Gastroesophageal sphincter (tissue), 4 donors: Measurements from ENCODE around the gene NAA25. TPM values are rescaled to one million over a fixed set of nuclear protein-coding genes. Genes with fewer than 3 reads are reported as not detected.
"Not testable (repeated sequence)": the region's sequence is repeated elsewhere in the genome, so short reads cannot be mapped to it uniquely, and the experiment has no call there.

ENCODE experiments used
- ATAC-seq: fragments of 150-250 bp; one replicate; pipeline ENCODE4 v1.9.1; 2016; ENCODE audit warnings: mild to moderate bottlenecking, moderate library complexity
- H3K27ac ChIP-seq, 4 donors: fragments of 200-600 bp; sonication (generic) in 3 of 4; 1 replicate in 3 of 4; 2 replicates in 1 of 4; pipeline ENCODE4 v1.5.1; 2016 to 2019
- H3K27me3 ChIP-seq: fragments of 200-600 bp; sonication (generic); one replicate; pipeline ENCODE4 v1.5.1; 2019
- H3K36me3 ChIP-seq, 2 donors: fragments of 200-600 bp; sonication (generic); one replicate each; pipeline ENCODE4 v1.5.1; 2019; ENCODE audit warnings: control low read depth in 1 of 2
- H3K4me1 ChIP-seq, 3 donors: fragments of 200-600 bp; sonication (generic); 1 replicate in 2 of 3; 2 replicates in 1 of 3; pipeline ENCODE4 v1.5.1; 2016 to 2019; ENCODE audit warnings: control low read depth in 2 of 3
- H3K4me3 ChIP-seq, 2 donors: fragments of 200-600 bp; sonication (generic); one replicate each; pipeline ENCODE4 v1.5.1; 2019; ENCODE audit warnings: mild to moderate bottlenecking in 1 of 2, moderate library complexity in 1 of 2
- H3K9me3 ChIP-seq, 3 donors: fragments of 200-600 bp; sonication (generic); one replicate each; pipeline ENCODE4 v1.5.1; 2017 to 2019; ENCODE audit warnings: control low read depth in 2 of 3
- CTCF ChIP-seq, 4 experiments: fragments of 200-600 bp in 2 of 4; fragments of 450-650 bp in 2 of 4; sonication (generic) in 1 of 4; IDR thresholded peaks; one replicate each; pipeline ENCODE4 v1.5.1; 2017 to 2019; ENCODE audit warnings: antibody characterized with exemption in 4 of 4, mild to moderate bottlenecking in 2 of 4, moderate library complexity in 2 of 4
- EP300 ChIP-seq: sonication (generic); formaldehyde crosslinking; IDR thresholded peaks from one replicate; pipeline ENCODE4 v1.6.1; 2017; ENCODE audit warnings: antibody characterized with exemption, mild to moderate bottlenecking
- POLR2A ChIP-seq, 2 donors: fragments of 450-650 bp; IDR thresholded peaks; one replicate each; pipeline ENCODE4 v1.6.1; 2017; ENCODE audit warnings: antibody characterized with exemption in 2 of 2, mild to moderate bottlenecking in 2 of 2, moderate library complexity in 1 of 2
- POLR2AphosphoS5 ChIP-seq: sonication (generic); formaldehyde crosslinking; IDR thresholded peaks from one replicate; pipeline ENCODE4 v1.6.1; 2017; ENCODE audit warnings: antibody characterized with exemption
- WGBS, 2 donors: methylation state at CpG; one replicate each; pipeline ENCODE4 v1.1.5; 2018; ENCODE audit warnings: low coverage in 1 of 2; 5-methylcytosine and 5-hydroxymethylcytosine counted together
- total RNA-seq, 4 donors: library from RNA; depleted of rRNA; stranded (reverse); fragments of >200 nt; gene quantifications; one replicate each; pipeline ENCODE4 v1.1.0, GENCODE V29; 2016

The NAA25 gene
- total RNA-seq, 4 donors from 2014 or later = 11.1 to 22.6 (median 17.3) TPM

GRCh38 chr12:112046003-112046402 lies 62.6 kb downstream of the NAA25 start:
- ATAC-seq = peak; percentile 87
- Histone ChIP-seq H3K4me3 (no peak overlapping the region), H3K36me3 (peaks cover 0 to 84% of the 10 kb centered on the region in 2 donors), H3K27me3 (no peaks in the 10 kb centered on the region), H3K9me3 (no peaks in the 10 kb centered on the region), H3K4me1 (peaks cover 0 to 60% (median 11%) of the 10 kb centered on the region in 3 donors), H3K27ac (peak overlapping the region; percentile 79 to 94 (median 82))
- WGBS, 2 donors = 41 to 49% methylated on average over 4 of the region's 4 CpGs
- TF ChIP-seq CTCF (IDR thresholded peaks at IDR 0.05) = peak in 2 of 4 experiments; percentile 19 to 23
- no peak for TF ChIP-seq EP300
- TF ChIP-seq POLR2AphosphoS5 = peak; percentile 63
- TF ChIP-seq POLR2A (IDR thresholded peaks at IDR 0.05) = no peak

GRCh38 chr12:112036614-112037013 lies 72.0 kb downstream of the NAA25 start:
- H3K4me1 ChIP-seq, ATAC-seq, H3K27me3 ChIP-seq, H3K27ac ChIP-seq, H3K4me3 ChIP-seq, H3K9me3 ChIP-seq: not testable (repeated sequence)
- H3K36me3 ChIP-seq = peaks cover 5 to 95% of the 10 kb centered on the region in 2 donors
- 87 to 94% methylated on average over 6 to 11 of the region's 12 CpGs for WGBS, 2 donors

GRCh38 chr12:112035219-112035785 lies 73.3 kb downstream of the NAA25 start:
- Histone ChIP-seq H3K27ac (no peak overlapping the region), H3K36me3 (peaks cover 5 to 95% of the 10 kb centered on the region in 2 donors), H3K4me1 (no peaks in the 10 kb centered on the region), H3K4me3 (no peak overlapping the region), H3K27me3 (no peaks in the 10 kb centered on the region), H3K9me3 (no peaks in the 10 kb centered on the region)
- TF ChIP-seq POLR2A (IDR thresholded peaks at IDR 0.05) (no peak), CTCF (IDR thresholded peaks at IDR 0.05) (no peak), POLR2AphosphoS5 (no peak), EP300 (no peak)
- WGBS, 2 donors = 75 to 92% methylated on average over 3 to 4 of the region's 4 CpGs
- ATAC-seq = no peak

- no peak for ATAC-seq
- Histone ChIP-seq H3K4me3 (no peak overlapping the region), H3K4me1 (no peaks in the 10 kb centered on the region), H3K27me3 (no peaks in the 10 kb centered on the region), H3K27ac (no peak overlapping the region), H3K36me3 (peaks cover 0 to 91% of the 10 kb centered on the region in 2 donors), H3K9me3 (no peaks in the 10 kb centered on the region)
- WGBS, 2 donors = 68 to 79% methylated on average over 4 of the region's 5 CpGs
- TF ChIP-seq POLR2A (IDR thresholded peaks at IDR 0.05) = no peak
- TF ChIP-seq EP300 = no peak
- no peak for TF ChIP-seq POLR2AphosphoS5
- TF ChIP-seq CTCF (IDR thresholded peaks at IDR 0.05) = no peak
Observed at GRCh38 chr12:112032292-112032691, 76.3 kb downstream of the NAA25 start.

GRCh38 chr12:112031472-112031871 lies 77.1 kb downstream of the NAA25 start:
- WGBS, 2 donors = 75 to 81% methylated on average over 2 of the region's 2 CpGs
- Histone ChIP-seq H3K9me3 (no peaks in the 10 kb centered on the region), H3K36me3 (peaks cover 0 to 86% of the 10 kb centered on the region in 2 donors), H3K27me3 (no peaks in the 10 kb centered on the region), H3K4me1 (no peaks in the 10 kb centered on the region), H3K4me3 (no peak overlapping the region), H3K27ac (no peak overlapping the region)
- ATAC-seq = no peak
- TF ChIP-seq CTCF (IDR thresholded peaks at IDR 0.05) = no peak
